Measurements from ENCODE around the gene GBX1.

DNA sequence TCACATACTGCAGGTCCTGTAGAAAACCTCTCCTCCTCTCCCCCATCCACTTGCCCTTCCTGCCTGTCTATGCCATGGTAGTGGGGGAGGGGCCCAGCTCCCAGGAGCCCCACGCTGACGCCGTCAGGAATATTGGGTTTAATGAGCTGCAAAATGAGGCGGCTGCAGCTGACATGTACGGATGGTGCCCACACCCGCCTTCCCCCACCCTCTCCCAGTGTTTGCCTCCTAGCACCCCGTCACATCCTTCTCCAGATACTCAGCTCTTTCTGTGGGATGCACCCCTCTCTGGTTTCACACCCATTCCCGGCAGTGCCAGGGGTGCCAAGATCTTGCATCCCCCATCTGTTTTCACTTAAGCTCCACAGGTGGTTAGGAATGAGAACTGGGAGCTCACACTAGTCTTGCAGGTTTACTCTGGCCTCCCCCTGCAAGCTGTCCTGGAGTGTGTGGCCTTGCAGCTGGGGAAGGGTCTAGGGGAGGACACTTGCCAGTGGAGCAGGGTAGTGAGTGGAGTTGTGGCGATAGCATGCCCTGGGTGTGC is 26.1 kb downstream of the GBX1 start:
- TF ChIP-seq CTCF (IDR thresholded peaks at IDR 0.05; ENCODE audit: insufficient read depth, low read length, poor library complexity, severe bottlenecking) (no peak), EZH2phosphoT487 (conservative IDR thresholded peaks at IDR 0.05; ENCODE audit: low read length) (no peak)

Measured in SU-DHL-6 (cell line).